SK-N-SH (cell line): ENCODE measurements around the gene NTSR2. TPM values are rescaled to one million over a fixed set of nuclear protein-coding genes. Genes with fewer than 3 reads are reported as not detected.

ENCODE experiments used
- CTCF ChIA-PET: fragments of 300-600, 350-600 bp; formaldehyde crosslinking; extraction: SDS; loops from one replicate; lab custom pipeline; 2021; lab: Yijun Ruan, JAX
- POLR2A ChIA-PET: fragments of 350-600 bp; sonication (Branson Sonifier 250); formaldehyde crosslinking; extraction: SDS; loops from one replicate; lab custom pipeline; 2020; ENCODE audit warnings: antibody characterized with exemption, inconsistent platforms; lab: Yijun Ruan, JAX
- DNase-seq: peaks from one replicate; pipeline ENCODE4 v3.0.0; 2012
- H2AFZ ChIP-seq: fragments of 200-600 bp; sonication (generic); 2 replicates; pipeline ENCODE4 v1.8.1; 2016; ENCODE audit warnings: antibody characterized with exemption, mild to moderate bottlenecking, low read depth
- H3F3A ChIP-seq: fragments of 200-600 bp; sonication (generic); replicated peaks from 2 replicates; pipeline ENCODE3; 2016; ENCODE audit warnings: antibody characterized with exemption, mild to moderate bottlenecking; ENCODE audit not compliant: insufficient read depth
- H3K27ac ChIP-seq, 2 experiments: fragments of 200-500 bp in 1 of 2; fragments of 200-600 bp in 1 of 2; sonication (Bioruptor generic) in 1 of 2; sonication (generic), shearing (Covaris generic) in 1 of 2; 2 replicates each; pipeline versions ENCODE4 v1.5.1 to v1.6.1; 2014 to 2016; ENCODE audit warnings: low read depth in 2 of 2, inconsistent platforms in 1 of 2, low read length in 1 of 2, mild to moderate bottlenecking in 1 of 2, mixed read lengths in 1 of 2
- H3K27me3 ChIP-seq: fragments of 200-600 bp; sonication (generic), shearing (Covaris generic); 2 replicates; pipeline ENCODE4 v1.6.1; 2016; ENCODE audit warnings: mixed run types; ENCODE audit not compliant: insufficient read depth
- H3K36me3 ChIP-seq, 2 experiments: fragments of 200-500 bp in 1 of 2; fragments of 200-600 bp in 1 of 2; sonication (Bioruptor generic) in 1 of 2; sonication (generic) in 1 of 2; replicated peaks in 1 of 2; 2 replicates each; pipeline versions ENCODE3 to v1.5.1; 2014 to 2016; ENCODE audit warnings: low read length in 1 of 2, mild to moderate bottlenecking in 1 of 2; ENCODE audit not compliant: insufficient read depth in 2 of 2, control insufficient read depth in 1 of 2
- H3K4me1 ChIP-seq, 2 experiments: fragments of 200-500 bp in 1 of 2; fragments of 200-600 bp in 1 of 2; sonication (Bioruptor generic) in 1 of 2; sonication (generic), shearing (Covaris generic) in 1 of 2; 2 replicates each; pipeline versions ENCODE4 v1.5.1 to v1.6.1; 2014 to 2016; ENCODE audit warnings: low read depth in 1 of 2, low read length in 1 of 2, mixed run types in 1 of 2; ENCODE audit not compliant: insufficient read depth in 2 of 2, control insufficient read depth in 1 of 2
- H3K4me2 ChIP-seq: fragments of 200-600 bp; sonication (generic), shearing (Covaris generic); 2 replicates; pipeline ENCODE4 v1.6.1; 2017; ENCODE audit warnings: mixed run types
- H3K4me3 ChIP-seq, 2 experiments: fragments of 200-500 bp in 1 of 2; fragments of 200-600 bp in 1 of 2; sonication (Bioruptor generic) in 1 of 2; sonication (generic), shearing (Covaris generic) in 1 of 2; 2 replicates each; pipeline versions ENCODE4 v1.5.1 to v1.8.1; 2014 to 2016; ENCODE audit warnings: low read depth in 2 of 2, inconsistent platforms in 1 of 2, low read length in 1 of 2, mild to moderate bottlenecking in 1 of 2, mixed read lengths in 1 of 2, moderate library complexity in 1 of 2
- H3K79me2 ChIP-seq: fragments of 200-600 bp; sonication (generic); 2 replicates; pipeline ENCODE4 v1.8.1; 2017; ENCODE audit warnings: mild to moderate bottlenecking; ENCODE audit not compliant: insufficient read depth
- H3K9ac ChIP-seq: fragments of 200-600 bp; sonication (generic); 2 replicates; pipeline ENCODE4 v1.6.1; 2017; ENCODE audit warnings: mixed run types
- H3K9me2 ChIP-seq: fragments of 200-600 bp; sonication (generic); 2 replicates; pipeline ENCODE4 v1.6.1; 2017; ENCODE audit warnings: mixed run types
- H3K9me3 ChIP-seq: fragments of 200-600 bp; sonication (generic); 2 replicates; pipeline ENCODE4 v1.6.1; 2017; ENCODE audit warnings: mixed run types, mild to moderate bottlenecking, moderate library complexity
- H4K20me1 ChIP-seq: fragments of 200-600 bp; sonication (generic); 2 replicates; pipeline ENCODE4 v1.6.1; 2017; ENCODE audit warnings: mild to moderate bottlenecking, mixed run types; ENCODE audit not compliant: insufficient read depth
- EP300 ChIP-seq, 2 experiments: IDR thresholded peaks; 2 replicates each; pipeline versions ENCODE4 v1.4.0 to v1.6.1; 2012; ENCODE audit warnings: borderline replicate concordance in 1 of 2, low read depth in 1 of 2, low read length in 1 of 2
- EZH2phosphoT487 ChIP-seq: fragments of 200-600 bp; sonication (generic); IDR thresholded peaks from 2 replicates; pipeline ENCODE4 v1.6.1; 2017; ENCODE audit warnings: low read depth, mixed run types, mild to moderate bottlenecking, antibody characterized with exemption, moderate library complexity, borderline replicate concordance
- FOXJ3 ChIP-seq: sonication (generic); formaldehyde crosslinking; IDR thresholded peaks from 2 replicates; pipeline ENCODE4 v1.5.1; 2020; ENCODE audit warnings: mild to moderate bottlenecking, missing genetic modification reagents
- FOXM1 ChIP-seq: IDR thresholded peaks from 2 replicates; pipeline ENCODE4 v1.4.0; 2012; ENCODE audit warnings: low read depth, mild to moderate bottlenecking
- GABPA ChIP-seq: IDR thresholded peaks from 2 replicates; pipeline ENCODE4 v1.4.0; 2012; ENCODE audit warnings: low read depth, mild to moderate bottlenecking
- JUND ChIP-seq: IDR thresholded peaks from 2 replicates; pipeline ENCODE4 v1.4.0; 2012
- MEF2A ChIP-seq: IDR thresholded peaks from 2 replicates; pipeline ENCODE4 v1.4.0; 2012; ENCODE audit warnings: low read depth, borderline replicate concordance
- MXI1 ChIP-seq: IDR thresholded peaks from 2 replicates; pipeline ENCODE4 v1.6.1; 2012; ENCODE audit warnings: mild to moderate bottlenecking, low read depth, low read length, improper control_type of control experiment
- RAD21 ChIP-seq: IDR thresholded peaks from 2 replicates; pipeline ENCODE4 v1.6.1; 2012; ENCODE audit warnings: mild to moderate bottlenecking, low read length
- RCOR1 ChIP-seq: fragments of 150-350 bp; IDR thresholded peaks from 2 replicates; pipeline ENCODE4 v1.6.1; 2017; ENCODE audit warnings: antibody characterized with exemption, low read length
- RXRA ChIP-seq: IDR thresholded peaks from 2 replicates; pipeline ENCODE4 v1.4.0; 2012; ENCODE audit warnings: low read depth, mild to moderate bottlenecking, borderline replicate concordance
- TEAD4 ChIP-seq: IDR thresholded peaks from 2 replicates; pipeline ENCODE4 v1.4.0; 2012; ENCODE audit warnings: mild to moderate bottlenecking, borderline replicate concordance; ENCODE audit not compliant: insufficient read depth
- WGBS: methylation state at CpG from one replicate; pipeline ENCODE4 v1.1.6; 2017; ENCODE audit warnings: low lambda C conversion rate; 5-methylcytosine and 5-hydroxymethylcytosine counted together
- polyA plus RNA-seq, 3 experiments: library from polyadenylated mRNA; depleted of rRNA; stranded (reverse); fragments of >200 nt; gene quantifications; 2 replicates each; pipeline ENCODE4 v1.2.3, GENCODE V29; 2012
- TF ChIP-seq, protein P1 (sequence below): fragments of 150-350 bp; IDR thresholded peaks from 2 replicates; pipeline ENCODE4 v1.6.1; 2017; ENCODE audit warnings: antibody characterized with exemption, low read length, low read depth, borderline replicate concordance
- TF ChIP-seq, protein P2 (sequence below): fragments of 200-600 bp; sonication (generic); IDR thresholded peaks from 2 replicates; pipeline ENCODE4 v1.6.1; 2017; ENCODE audit warnings: antibody characterized with exemption, mild to moderate bottlenecking, moderate library complexity
- TF ChIP-seq, protein P3 (sequence below): IDR thresholded peaks from 2 replicates; pipeline ENCODE4 v1.6.1; 2012; ENCODE audit warnings: mild to moderate bottlenecking, low read depth, low read length, moderate library complexity

Gene NTSR2
- polyA plus RNA-seq, 1 of the 3 experiments (the other 2 are of a cell fraction): not detected

DNA sequence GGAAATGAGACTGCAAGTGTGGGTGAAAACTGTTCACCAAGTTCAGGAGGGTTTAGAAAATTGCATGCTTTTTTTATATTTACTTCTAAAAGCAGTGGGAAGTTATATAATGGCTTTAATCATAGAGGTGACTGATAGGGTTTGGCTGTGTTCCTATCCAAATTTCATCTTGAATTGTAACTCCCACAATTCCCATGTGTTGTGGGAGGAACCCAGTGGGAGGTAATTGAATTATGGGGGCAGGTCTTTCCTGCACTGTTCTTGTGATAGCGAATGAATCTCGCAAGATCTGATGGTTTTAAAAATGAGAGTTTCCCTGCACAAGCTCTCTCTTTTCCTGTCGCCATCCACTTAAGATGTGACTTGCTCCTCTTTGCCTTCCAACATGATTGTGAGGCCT is 35.7 kb upstream of the NTSR2 start:
- TF ChIP-seq, protein P1, sequence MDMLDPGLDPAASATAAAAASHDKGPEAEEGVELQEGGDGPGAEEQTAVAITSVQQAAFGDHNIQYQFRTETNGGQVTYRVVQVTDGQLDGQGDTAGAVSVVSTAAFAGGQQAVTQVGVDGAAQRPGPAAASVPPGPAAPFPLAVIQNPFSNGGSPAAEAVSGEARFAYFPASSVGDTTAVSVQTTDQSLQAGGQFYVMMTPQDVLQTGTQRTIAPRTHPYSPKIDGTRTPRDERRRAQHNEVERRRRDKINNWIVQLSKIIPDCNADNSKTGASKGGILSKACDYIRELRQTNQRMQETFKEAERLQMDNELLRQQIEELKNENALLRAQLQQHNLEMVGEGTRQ: no peak
- TF ChIP-seq FOXJ3 (CRISPR knock-in tag): no peak
- TF ChIP-seq RAD21: no peak
- TF ChIP-seq RXRA: no peak
- no peak for TF ChIP-seq JUND
- no peak for TF ChIP-seq MEF2A
- no peak for TF ChIP-seq TEAD4
- TF ChIP-seq RCOR1: no peak
- no peak for TF ChIP-seq EP300 (IDR thresholded peaks at IDR 0.05; ENCODE audit: borderline replicate concordance in 1 of 2, low read depth in 1 of 2, low read length in 1 of 2)
- TF ChIP-seq, protein P2, sequence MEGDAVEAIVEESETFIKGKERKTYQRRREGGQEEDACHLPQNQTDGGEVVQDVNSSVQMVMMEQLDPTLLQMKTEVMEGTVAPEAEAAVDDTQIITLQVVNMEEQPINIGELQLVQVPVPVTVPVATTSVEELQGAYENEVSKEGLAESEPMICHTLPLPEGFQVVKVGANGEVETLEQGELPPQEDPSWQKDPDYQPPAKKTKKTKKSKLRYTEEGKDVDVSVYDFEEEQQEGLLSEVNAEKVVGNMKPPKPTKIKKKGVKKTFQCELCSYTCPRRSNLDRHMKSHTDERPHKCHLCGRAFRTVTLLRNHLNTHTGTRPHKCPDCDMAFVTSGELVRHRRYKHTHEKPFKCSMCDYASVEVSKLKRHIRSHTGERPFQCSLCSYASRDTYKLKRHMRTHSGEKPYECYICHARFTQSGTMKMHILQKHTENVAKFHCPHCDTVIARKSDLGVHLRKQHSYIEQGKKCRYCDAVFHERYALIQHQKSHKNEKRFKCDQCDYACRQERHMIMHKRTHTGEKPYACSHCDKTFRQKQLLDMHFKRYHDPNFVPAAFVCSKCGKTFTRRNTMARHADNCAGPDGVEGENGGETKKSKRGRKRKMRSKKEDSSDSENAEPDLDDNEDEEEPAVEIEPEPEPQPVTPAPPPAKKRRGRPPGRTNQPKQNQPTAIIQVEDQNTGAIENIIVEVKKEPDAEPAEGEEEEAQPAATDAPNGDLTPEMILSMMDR: no peak
- TF ChIP-seq MXI1: no peak
- TF ChIP-seq, protein P3, sequence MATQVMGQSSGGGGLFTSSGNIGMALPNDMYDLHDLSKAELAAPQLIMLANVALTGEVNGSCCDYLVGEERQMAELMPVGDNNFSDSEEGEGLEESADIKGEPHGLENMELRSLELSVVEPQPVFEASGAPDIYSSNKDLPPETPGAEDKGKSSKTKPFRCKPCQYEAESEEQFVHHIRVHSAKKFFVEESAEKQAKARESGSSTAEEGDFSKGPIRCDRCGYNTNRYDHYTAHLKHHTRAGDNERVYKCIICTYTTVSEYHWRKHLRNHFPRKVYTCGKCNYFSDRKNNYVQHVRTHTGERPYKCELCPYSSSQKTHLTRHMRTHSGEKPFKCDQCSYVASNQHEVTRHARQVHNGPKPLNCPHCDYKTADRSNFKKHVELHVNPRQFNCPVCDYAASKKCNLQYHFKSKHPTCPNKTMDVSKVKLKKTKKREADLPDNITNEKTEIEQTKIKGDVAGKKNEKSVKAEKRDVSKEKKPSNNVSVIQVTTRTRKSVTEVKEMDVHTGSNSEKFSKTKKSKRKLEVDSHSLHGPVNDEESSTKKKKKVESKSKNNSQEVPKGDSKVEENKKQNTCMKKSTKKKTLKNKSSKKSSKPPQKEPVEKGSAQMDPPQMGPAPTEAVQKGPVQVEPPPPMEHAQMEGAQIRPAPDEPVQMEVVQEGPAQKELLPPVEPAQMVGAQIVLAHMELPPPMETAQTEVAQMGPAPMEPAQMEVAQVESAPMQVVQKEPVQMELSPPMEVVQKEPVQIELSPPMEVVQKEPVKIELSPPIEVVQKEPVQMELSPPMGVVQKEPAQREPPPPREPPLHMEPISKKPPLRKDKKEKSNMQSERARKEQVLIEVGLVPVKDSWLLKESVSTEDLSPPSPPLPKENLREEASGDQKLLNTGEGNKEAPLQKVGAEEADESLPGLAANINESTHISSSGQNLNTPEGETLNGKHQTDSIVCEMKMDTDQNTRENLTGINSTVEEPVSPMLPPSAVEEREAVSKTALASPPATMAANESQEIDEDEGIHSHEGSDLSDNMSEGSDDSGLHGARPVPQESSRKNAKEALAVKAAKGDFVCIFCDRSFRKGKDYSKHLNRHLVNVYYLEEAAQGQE: no peak
- no peak for TF ChIP-seq GABPA
- TF ChIP-seq FOXM1: no peak
- TF ChIP-seq EZH2phosphoT487: no peak
- Histone ChIP-seq H3K4me2 (no peak overlapping the region), H4K20me1 (no peaks in the 10 kb centered on the region), H3K9me3 (no peaks in the 10 kb centered on the region), H3K9me2 (no peaks in the 10 kb centered on the region), H3K4me3 (no peak overlapping the region), H3K4me1 (peaks cover 6 to 10% of the 10 kb centered on the region in 2 experiments; a peak in 3 of 4 replicates), H3K27me3 (no peaks in the 10 kb centered on the region), H2AFZ (no peak overlapping the region), H3F3A (peaks cover 4% of the 10 kb centered on the region), H3K36me3 (no peaks in the 10 kb centered on the region), H3K27ac (no peak overlapping the region), H3K79me2 (no peaks in the 10 kb centered on the region), H3K9ac (no peak overlapping the region)
- DNase-seq: no peak
- ChIA-PET CTCF (interaction anchor here (1.0 to 31.9 kb wide), 8 partner anchors 13 to 79 kb away, joined by 3 to 873 read pairs (median 10); partner anchors contain the start of gene LPIN1), POLR2A (interaction anchor here (1.0 kb wide), 1 partner anchor 14 kb away, joined by 3 read pairs; no protein-coding TSS in a partner anchor)
- 87% methylated on average over 3 of the region's 3 CpGs for WGBS
